ENCODE measurements around the gene GATA3. TPM values are rescaled to one million over a fixed set of nuclear protein-coding genes. Genes with fewer than 3 reads are reported as not detected.
A peak's percentile ranks its signal among the peaks of the same experiment; 100 is the strongest.

GATA3 gene
- total RNA-seq, 1 donor from 2014 or later, result 0.69 TPM

DNA sequence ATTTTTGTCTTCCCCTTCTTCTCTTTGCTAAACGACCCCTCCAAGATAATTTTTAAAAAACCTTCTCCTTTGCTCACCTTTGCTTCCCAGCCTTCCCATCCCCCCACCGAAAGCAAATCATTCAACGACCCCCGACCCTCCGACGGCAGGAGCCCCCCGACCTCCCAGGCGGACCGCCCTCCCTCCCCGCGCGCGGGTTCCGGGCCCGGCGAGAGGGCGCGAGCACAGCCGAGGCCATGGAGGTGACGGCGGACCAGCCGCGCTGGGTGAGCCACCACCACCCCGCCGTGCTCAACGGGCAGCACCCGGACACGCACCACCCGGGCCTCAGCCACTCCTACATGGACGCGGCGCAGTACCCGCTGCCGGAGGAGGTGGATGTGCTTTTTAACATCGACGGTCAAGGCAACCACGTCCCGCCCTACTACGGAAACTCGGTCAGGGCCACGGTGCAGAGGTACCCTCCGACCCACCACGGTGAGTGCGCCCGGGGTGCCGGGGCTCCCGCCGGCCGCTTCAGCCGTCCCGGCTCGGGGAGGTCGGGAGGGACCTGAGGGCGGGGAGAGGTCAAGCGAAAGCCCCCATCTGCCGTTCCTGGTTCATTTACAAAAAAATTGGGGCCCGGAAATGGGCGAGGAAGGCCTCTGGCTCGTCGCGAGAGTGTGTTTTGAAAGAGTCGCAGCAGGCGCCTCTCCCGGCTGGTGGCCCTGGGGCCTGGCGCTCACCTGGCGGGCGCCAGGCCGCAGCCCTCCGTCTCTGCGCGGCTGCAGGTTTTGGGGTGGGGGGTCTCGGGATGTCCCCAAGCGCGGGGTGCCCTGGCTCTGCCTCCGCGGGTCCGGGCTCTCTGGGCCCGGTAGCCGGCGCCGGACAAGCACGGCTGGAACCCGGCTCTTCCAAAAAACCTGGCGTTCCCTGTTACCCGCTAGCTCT lies 1.2 kb downstream of the GATA3 start:
- TF ChIP-seq, protein P1, sequence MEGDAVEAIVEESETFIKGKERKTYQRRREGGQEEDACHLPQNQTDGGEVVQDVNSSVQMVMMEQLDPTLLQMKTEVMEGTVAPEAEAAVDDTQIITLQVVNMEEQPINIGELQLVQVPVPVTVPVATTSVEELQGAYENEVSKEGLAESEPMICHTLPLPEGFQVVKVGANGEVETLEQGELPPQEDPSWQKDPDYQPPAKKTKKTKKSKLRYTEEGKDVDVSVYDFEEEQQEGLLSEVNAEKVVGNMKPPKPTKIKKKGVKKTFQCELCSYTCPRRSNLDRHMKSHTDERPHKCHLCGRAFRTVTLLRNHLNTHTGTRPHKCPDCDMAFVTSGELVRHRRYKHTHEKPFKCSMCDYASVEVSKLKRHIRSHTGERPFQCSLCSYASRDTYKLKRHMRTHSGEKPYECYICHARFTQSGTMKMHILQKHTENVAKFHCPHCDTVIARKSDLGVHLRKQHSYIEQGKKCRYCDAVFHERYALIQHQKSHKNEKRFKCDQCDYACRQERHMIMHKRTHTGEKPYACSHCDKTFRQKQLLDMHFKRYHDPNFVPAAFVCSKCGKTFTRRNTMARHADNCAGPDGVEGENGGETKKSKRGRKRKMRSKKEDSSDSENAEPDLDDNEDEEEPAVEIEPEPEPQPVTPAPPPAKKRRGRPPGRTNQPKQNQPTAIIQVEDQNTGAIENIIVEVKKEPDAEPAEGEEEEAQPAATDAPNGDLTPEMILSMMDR (IDR thresholded peaks at IDR 0.05; ENCODE audit: partially characterized antibody, unreplicated experiment), result no peak
- no peak for DNase-seq
- Mint-ChIP-seq H3K27ac (ENCODE audit: unreplicated experiment) (no peak overlapping the region), H3K4me1 (ENCODE audit: low read depth, unreplicated experiment) (peaks cover 8% of the 10 kb centered on the region), H3K9me3 (ENCODE audit: unreplicated experiment) (peaks cover 3% of the 10 kb centered on the region), H3K36me3 (ENCODE audit: unreplicated experiment) (no peaks in the 10 kb centered on the region), H3K4me3 (ENCODE audit: unreplicated experiment) (peak overlapping the region; percentile 74), H3K27me3 (ENCODE audit: unreplicated experiment) (peaks cover 45% of the 10 kb centered on the region)

DNA sequence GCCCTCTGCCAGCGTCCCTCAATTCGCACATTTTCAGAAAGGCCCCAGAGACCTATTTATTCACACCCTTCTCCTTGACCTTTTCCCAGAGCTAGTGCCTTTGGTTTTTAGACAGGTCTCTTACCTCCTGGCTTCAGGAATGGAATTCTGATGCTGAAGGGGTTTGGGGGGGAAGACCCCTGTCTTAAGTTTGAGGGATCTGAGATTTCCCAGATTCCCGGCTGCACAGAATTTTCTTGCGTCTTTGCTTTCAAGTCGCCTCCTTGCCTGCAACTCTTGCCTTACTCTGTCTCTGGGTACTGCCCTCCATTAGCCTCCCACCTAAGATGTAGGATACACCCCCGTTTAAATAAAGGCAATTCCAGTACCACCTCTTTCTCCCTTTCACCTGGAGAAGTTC lies 1.9 kb downstream of the GATA3 start:
- Mint-ChIP-seq H3K36me3 (ENCODE audit: unreplicated experiment) (no peaks in the 10 kb centered on the region), H3K9me3 (ENCODE audit: unreplicated experiment) (peaks cover 3% of the 10 kb centered on the region), H3K27me3 (ENCODE audit: unreplicated experiment) (peaks cover 52% of the 10 kb centered on the region), H3K27ac (ENCODE audit: unreplicated experiment) (no peak overlapping the region), H3K4me1 (ENCODE audit: low read depth, unreplicated experiment) (peaks cover 8% of the 10 kb centered on the region), H3K4me3 (ENCODE audit: unreplicated experiment) (peak overlapping the region; percentile 60)
- TF ChIP-seq, protein P1 (IDR thresholded peaks at IDR 0.05; ENCODE audit: partially characterized antibody, unreplicated experiment), result no peak
- DNase-seq, result no peak

DNA sequence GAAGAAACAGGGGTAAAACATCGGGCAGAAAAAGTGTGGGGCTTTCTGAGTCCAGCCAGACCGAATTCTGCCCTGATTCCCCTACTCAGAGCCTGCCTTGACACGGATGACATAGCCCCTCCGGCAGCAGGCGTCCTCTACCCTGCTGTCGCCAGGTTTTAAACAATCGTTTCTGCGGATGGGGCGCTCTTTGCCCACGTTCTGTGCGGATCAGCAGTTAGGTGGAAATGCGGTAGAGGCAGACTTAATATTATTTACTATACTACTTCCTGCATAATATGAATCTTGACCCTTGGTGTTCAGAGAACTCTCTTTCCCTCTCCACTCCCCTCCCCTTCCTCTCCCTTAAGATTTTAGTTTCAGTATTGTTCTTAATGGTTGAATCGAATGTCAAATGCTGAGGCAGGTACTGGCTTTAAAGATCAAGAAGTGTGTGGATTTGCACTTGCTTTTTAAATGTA lies 2.4 kb downstream of the GATA3 start:
- no peak overlapping the region for H3K27ac Mint-ChIP-seq (ENCODE audit: unreplicated experiment)
- DNase-seq, result no peak
- no peaks in the 10 kb centered on the region for H3K36me3 Mint-ChIP-seq (ENCODE audit: unreplicated experiment)
- peaks cover 8% of the 10 kb centered on the region for H3K4me1 Mint-ChIP-seq (ENCODE audit: low read depth, unreplicated experiment)
- peaks cover 54% of the 10 kb centered on the region for H3K27me3 Mint-ChIP-seq (ENCODE audit: unreplicated experiment)
- H3K9me3 Mint-ChIP-seq (ENCODE audit: unreplicated experiment), result peaks cover 3% of the 10 kb centered on the region
- peak overlapping the region; percentile 60 for H3K4me3 Mint-ChIP-seq (ENCODE audit: unreplicated experiment)
- TF ChIP-seq, protein P1 (IDR thresholded peaks at IDR 0.05; ENCODE audit: partially characterized antibody, unreplicated experiment), result no peak

DNA sequence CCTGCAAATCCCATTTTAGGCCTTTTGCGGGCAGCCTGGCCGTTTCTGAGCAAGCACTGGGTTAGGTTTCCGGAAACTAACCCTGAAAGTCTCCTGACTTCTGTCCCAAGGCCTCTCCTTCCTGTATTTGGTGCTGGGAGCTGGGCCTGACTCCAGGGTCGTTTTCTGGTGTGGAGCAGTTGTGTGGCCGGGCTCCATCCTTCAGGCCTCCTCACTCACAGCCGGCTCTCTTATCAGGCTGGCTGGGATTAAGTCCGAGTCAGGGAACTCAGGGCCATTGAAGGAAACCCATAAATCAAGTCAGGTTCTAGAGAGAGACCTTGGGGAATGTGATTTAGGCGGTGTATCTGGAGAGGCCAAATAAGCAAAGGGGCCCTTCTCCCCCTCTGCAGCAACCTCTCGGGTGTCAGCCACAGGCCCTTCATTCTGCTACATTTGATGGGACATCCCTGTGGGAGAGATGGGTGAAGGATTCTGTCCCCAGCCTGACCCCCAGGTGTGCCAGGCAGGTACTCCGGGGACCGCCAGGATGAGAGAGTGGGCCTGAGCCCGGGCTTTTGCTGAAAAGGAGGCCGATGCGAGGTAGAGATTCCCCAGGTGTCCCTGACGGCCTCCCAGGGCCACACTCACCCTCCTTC lies 3.3 kb downstream of the GATA3 start:
- H3K27ac Mint-ChIP-seq (ENCODE audit: unreplicated experiment), result no peak overlapping the region
- H3K4me1 Mint-ChIP-seq (ENCODE audit: low read depth, unreplicated experiment), result peaks cover 3% of the 10 kb centered on the region
- no peaks in the 10 kb centered on the region for H3K36me3 Mint-ChIP-seq (ENCODE audit: unreplicated experiment)
- peaks cover 56% of the 10 kb centered on the region for H3K27me3 Mint-ChIP-seq (ENCODE audit: unreplicated experiment)
- no peak for DNase-seq
- peaks cover 3% of the 10 kb centered on the region for H3K9me3 Mint-ChIP-seq (ENCODE audit: unreplicated experiment)
- TF ChIP-seq, protein P1 (IDR thresholded peaks at IDR 0.05; ENCODE audit: partially characterized antibody, unreplicated experiment), result no peak
- H3K4me3 Mint-ChIP-seq (ENCODE audit: unreplicated experiment), result no peak overlapping the region
